CD4-positive, alpha-beta T cell treated with Interferon alpha-2 for 1 hour (primary cell): ENCODE results near the gene GRID2.
"Not testable (repeated sequence)": the region's sequence is repeated elsewhere in the genome, so short reads cannot be mapped to it uniquely, and the experiment has no call there.

Source experiments
- DNase-seq, 2 donors: peaks; one replicate each; pipeline ENCODE4 v3.0.0-alpha.2; 2020 to 2022

The GRID2 gene

DNA sequence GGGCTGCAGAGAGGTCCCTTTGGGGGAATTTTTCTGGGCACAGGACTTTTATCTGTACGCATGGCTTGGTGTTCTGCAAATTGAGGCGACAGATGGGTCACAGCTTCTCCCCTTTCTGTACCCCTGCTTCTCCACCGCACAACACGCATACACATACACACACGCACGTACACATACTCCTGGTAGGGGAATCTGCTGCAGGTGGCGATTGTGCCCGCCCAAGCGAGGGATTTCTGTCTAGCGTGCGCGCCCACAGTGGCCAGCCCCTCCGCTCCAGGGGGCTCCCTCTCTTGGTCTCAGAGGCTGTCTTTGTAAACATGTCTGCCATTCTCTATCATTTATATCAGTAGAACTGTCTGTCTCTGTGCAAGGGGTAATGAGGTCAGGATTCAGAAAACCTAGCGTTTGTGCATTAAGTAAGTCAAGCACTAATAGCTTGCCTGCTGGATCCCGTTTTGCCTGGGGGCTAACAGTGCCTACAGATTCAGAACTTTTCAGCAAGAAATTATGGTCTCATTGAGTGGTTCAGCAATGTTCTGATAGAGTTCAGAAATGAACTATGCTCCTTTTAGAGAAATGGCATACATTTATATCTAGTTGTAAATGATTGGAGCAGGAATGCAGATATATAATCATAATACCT, 2.2 kb downstream of the GRID2 start:
- no peak for DNase-seq

DNA sequence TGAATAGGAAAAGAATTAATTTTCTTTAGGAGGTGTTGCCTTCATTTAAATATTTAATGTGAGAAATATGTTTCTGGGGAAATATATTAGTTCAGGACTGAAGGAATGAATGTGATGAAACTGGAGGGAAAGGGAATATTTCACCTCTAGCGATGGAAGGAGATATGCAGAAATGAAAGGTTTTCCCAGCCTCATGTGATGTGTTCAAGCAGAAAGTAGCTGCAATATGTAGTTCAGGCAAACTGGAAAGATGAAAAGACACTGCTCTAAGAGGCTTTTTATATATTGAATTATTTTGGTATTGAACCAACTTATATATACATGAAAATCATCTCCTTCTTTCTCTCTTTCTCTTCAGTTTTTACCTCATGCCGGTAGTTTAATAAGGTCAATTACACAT, 3.4 kb downstream of the GRID2 start:
- no peak for DNase-seq

DNA sequence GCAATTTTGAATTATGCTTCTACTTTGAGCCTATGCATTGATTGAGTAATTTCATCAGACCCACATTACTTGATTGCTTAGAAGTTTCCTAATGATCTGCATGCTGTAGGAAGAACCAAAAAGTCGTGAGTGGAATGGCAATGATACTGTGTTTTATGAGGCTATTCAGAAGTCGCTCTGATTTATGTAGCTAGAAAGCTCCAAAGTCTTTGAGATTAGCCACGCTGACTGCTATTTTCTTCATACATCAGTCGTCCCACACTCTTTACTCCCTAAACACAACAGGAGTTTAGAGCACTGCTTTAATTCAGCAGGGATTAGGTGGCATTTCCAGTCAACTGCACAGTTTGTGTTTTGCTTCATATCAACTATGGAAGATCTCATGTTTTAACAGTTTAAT, 4.1 kb downstream of the GRID2 start:
- no peak for DNase-seq

DNA sequence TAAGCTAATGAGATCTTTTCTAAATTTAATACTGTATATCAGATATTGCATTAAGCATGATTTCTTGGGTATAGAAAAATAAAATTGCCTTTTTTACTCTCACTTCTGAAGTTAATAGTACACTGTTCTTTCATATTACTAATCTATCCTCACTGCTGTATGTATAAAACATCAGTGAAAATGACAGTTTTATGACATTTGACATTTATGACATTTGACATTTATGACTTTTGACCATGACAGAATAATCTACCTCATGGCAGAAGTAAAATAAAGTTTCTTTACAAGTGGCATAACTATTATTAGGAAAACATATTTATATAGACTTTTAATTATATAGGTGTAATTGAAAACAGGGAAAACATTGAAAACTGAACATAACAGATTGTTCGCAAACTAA, 13.3 kb downstream of the GRID2 start:
- no peak for DNase-seq

DNA sequence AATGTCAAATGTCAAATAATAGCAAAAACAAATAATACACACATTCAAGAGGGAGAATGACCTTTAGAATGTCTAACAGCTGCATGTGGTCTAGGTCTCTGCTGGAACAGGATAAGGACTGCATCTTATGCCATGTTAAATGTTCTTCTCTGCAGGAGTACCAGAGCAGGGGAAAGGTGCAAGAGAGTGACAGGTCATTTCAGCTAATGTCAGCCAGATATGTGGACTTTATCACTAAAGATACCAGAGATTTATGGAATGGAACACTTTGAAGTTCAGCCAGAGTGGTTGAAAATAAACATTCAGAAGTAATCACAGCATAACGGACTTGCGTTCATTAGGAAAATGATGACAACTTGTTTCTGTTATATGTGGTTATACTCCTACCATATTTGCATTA, 24.3 kb downstream of the GRID2 start:
- no peak for DNase-seq

DNA sequence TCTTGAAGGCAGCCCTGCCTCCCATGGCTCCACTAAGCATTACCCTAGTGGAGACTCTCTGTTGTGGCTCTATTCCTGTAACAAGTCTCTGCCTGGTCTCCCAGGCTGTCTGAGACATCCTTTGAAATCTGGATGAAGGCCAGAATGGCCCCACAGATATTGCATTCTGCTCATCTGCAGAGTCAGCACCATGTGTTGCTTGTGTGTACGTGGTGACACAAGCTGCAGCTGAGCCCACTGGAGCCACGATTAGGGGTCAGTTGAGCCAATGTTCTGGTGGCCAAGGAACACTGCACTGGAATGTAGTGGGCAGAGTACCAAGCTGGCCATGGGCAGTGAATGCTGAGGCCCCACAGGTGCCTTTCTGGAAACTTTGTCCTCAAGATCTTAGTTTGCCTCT, 29.2 kb downstream of the GRID2 start:
- DNase-seq, result no peak

DNA sequence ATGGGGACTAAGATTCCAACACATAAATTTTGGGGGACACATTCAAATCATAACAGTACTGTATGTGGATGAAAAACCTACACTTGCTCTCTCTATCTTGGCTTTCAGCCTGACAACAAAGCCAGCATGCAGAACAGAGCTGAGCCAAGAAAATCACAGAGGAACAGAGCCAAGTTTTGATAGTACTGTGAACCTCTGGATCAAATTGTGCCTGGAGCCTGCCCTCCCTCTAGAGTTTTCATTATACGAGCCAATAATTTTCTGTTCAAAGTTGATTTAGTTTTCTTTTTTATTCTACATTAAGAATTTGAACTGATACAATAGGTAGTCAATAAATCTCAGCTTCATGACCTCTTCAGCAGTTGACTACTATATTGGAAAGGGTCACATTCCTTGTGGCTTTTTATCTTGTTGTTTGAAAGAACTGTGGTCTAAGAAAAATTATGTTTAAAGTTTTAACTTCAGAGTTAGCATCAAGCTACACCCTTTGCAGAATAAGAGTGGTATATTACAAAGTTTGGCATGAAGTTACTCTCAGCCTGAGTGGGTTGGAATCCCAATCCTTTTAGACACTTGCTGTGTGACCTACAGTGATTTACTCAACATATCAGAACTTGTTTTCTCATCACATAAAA, 31.1 kb downstream of the GRID2 start:
- no peak for DNase-seq

DNA sequence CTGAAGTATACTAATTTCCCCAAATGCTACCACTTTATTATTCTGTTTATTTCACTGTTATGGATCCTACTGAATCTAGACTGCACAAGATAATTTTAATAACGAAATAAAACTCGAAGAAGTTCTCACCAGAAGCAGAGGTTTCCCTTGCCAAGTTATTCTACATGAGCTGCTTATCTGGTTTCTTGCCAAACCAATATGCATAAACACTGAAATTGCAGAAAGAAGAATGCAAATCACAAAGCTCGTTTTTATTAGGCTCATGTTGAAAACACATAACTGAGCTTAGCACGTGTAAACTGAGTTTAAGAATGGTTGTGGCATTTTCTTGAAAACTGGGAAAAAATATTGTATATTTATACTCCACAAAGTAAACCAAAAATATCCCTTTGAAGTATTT, 35.9 kb downstream of the GRID2 start:
- DNase-seq, result no peak

DNA sequence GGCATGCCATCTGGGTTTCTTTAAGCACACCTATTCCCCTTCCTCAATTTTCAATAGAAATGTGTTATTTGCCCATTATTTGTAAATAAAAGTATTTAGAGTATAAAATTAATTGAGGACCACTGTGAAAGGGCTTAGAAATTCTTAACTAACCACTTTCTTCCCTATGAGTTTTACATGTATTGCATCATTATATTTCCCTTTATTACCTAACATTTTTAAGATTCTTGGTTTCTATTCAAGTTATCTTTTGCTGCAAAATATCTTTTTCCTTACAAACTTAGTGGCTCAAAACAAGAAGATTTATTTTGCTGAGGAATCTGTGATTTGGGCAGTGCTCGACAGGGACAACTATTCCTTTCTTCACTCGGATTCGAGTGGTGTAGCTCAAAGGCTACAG, 40.5 kb downstream of the GRID2 start:
- no peak for DNase-seq

DNA sequence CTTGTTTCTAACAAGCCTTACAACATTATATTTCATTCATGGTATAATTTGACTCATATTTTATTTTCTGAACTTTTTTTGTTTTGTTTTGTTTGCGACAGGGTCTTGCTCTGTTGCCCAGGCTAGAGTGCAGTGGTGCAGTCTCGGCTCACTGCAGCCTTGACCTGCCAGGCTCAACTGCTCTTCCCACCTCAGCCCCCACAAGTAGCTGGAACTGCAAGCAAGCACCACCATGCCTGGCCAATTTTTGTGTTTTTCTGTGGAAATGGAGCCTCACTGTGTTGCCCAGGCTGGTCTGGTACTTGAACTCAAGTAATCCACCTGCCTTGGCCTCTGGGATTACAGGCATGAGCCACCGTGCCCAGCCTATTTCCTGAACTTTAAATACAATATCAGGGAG, 42.5 kb downstream of the GRID2 start:
- no peak for DNase-seq

DNA sequence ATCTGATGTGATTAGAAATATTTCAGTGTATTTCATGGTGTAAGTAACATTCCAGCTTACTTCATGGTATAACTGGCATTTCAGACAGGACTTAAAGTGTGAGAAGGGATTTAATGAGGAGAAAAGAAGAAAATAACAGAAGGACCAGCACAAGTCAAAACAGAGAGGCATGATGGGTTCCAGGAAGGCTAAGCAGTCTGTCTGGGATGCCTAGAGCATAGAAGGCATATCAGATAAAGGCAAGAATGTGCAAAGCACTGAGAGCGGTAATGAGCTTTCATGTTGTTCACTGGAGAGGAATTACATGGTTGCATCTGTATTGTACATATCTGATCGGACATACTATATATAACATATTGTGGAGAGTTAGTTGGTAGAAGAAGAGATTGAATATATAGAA, 54.2 kb downstream of the GRID2 start:
- DNase-seq, result no peak

DNA sequence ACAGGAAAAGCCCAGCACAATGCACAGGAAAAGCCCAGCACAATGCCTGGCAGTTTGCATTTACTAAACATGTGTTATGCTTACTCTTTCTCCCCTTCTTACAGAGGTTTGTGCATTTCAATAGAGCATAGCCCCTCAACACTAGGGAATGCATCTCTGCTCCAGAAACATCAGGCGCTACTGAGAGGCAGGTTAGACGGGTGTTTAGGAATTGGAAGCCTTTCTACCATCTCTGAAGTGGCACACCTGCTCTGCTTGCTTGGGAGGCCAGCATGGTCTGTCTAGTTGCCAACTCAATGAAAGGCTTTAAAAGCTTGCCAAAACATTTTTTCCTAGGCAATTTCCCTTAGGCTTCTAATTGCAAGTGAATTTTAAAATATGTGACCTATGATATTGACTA, 55.7 kb downstream of the GRID2 start:
- DNase-seq, result no peak

DNA sequence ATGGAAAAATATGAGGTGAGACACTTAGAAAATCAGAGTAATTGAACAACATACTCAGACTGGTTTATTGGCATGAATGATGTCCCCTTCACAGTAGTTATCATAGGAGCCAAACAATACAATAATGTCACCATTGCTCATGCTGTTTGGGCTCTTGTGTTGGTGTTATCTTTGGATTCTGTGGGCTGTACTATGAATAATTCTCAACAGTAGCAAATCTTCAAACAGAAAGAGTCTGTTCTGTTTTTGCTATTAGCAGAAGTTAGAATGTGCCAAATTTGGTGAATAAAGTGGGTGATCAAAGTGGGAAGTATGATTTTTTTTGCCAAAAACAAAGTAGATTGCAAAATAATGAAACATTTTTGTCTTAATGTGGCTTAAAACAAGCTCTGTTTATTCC, 58.3 kb downstream of the GRID2 start:
- no peak for DNase-seq

DNA sequence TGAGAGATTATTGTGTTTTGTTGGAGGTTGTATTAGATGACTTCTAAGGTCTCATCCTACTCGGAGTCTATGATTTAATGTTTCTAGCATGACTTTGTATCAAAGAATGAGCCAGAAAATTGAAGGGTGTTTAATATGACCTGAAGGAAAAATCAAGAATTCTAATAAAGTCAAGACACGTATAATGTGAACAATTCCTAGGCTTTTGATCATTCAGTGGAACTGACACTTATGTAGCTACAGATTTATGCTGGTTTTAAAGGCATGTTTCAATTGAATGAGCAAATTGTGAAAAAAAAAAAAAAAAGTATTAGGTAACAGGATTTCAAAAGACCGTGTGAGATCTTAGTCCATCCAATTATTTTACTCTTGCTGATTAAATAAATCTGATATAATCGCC, 64.9 kb downstream of the GRID2 start:
- no peak for DNase-seq

DNA sequence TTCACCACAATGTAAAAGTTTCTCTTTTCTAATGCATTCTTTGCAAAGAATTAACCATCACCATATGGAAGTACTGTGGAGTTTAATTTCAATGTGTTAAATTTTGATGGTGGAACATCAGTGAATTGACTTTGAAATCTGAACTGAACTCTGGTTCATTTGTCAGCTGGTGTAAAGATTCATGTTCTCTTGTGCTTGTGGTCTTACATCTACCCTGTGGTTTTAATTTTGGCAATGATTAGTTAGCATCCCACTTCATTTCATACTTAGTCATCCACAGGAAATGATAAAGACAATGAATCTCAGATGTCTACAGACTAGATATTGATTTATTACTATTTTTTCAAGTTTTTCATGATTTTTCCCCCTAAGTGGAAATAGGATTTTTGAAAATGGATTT, 77.8 kb downstream of the GRID2 start:
- DNase-seq, result no peak

DNA sequence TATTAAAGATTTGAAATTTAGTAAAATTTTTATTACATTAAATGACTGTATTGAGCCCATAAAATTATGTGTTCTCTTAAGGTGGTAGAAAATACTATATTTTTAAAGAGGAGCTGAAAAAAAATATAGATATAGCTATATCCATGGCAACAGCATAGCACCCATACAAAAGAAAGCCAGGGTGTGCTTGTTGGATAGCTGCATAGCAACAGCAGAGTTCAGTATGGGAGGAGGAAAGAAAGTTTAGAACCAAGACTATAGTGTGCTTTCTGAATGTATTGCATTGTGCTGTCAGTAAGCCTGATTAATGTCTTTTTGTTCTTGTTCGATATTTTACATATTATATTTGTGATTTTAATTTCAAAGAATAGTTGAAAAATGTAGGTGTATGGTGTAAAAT, 78.4 kb downstream of the GRID2 start:
- no peak for DNase-seq

DNA sequence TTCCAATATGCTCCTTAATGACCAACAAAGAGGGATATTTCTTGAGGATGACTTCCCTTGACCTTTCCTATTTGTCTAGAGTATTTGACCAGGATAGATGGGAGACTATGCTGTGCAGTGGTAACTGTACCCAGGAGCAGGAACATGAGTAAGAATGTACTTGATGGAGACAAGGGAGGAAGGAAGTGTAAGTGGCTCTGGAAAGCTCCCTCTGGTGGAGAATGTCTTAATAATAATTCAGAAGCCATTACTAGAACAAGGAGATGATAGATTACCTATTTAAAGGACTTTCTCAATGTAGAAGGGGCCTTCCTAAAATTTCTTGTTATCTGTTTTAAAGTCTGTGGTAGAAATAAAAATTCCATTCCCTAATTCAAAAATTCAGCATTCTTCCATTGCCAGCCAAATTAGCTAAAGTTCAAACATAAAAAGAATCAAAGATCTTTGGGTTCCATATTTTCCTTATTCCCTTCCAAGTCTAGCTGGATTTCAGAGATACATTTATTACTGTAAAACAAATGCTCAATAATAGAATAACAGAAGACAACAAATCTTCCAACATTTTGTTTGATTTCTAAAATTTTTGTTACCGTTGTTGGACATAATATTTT, 83.8 kb downstream of the GRID2 start:
- peak in 1 of 2 donors; percentile 1 for DNase-seq

DNA sequence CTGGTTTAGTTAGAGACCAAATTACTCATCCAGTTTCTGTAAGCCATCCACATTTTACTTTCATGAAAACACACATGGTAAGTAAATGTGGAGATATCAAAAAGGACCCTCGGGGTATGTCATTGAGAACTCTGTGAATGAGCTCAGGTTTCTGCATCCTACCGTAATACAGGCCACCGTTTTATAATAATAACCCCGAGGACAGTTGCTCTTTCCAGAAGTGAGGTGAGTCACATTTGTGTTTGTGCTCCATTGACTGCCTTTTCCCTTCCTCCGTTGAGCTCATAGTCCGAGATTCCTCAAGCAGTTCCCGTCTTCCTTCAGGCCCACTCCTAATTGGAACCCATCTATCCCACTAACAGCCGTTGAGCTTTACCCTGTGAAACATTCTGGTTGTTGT, 95.3 kb downstream of the GRID2 start:
- DNase-seq, result no peak

DNA sequence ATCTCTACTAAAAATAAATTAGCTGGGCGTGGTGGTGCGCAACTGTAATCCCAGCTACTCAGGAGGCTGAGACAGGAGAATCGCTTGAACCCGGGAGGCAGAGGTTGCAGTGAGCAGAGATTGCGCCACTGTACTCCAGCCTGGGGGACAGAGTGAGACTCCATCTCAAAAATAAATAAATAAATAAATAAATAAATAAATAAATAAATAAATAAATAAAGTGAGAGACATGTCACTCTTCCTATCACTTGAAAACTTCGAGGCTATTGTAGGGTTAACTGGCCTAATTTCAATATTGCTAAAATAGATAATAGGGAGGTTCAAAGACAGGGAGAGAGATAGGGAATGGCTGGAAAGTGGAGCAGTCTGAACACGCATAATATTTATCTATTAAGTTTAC, 99.8 kb downstream of the GRID2 start:
- DNase-seq, result not testable (repeated sequence)

DNA sequence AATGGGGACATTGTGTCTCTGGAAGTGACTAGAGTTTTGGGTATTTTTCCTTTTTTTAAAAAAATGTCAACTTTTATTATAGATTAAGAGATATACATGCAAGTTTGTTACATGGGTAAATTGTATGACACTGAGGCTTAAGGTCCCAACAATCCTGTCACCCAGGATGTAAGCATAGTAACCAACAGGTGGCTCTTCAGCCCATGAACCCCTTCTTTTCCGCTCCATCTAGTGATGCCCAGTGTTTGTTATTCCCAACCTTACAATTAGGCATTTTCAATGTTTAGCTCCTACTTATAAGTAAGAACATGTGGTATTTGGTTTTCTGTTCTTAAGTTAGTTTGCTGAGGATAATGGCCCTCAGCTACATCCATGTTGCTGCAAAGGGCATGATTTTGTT, 102.7 kb downstream of the GRID2 start:
- no peak for DNase-seq

DNA sequence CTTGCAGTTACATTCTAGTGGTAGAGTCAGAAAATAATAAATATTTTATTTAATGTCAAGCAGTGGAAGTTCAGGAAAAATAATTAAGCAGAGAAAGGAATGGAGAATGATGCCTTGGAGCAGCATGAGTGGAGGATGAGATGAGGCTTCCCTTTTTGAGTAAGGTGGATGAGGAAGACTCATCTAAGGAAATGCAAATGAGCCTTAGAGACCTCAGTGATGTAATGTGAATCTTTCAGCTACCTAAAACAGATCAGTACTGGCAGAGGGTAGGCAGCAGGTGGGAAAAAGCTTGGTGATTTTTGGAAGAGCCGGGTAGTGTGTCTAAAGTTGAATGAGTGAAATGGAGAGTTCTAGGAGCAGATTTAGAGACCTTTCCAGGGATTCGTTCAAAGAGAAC, 118.2 kb downstream of the GRID2 start:
- DNase-seq, result no peak

DNA sequence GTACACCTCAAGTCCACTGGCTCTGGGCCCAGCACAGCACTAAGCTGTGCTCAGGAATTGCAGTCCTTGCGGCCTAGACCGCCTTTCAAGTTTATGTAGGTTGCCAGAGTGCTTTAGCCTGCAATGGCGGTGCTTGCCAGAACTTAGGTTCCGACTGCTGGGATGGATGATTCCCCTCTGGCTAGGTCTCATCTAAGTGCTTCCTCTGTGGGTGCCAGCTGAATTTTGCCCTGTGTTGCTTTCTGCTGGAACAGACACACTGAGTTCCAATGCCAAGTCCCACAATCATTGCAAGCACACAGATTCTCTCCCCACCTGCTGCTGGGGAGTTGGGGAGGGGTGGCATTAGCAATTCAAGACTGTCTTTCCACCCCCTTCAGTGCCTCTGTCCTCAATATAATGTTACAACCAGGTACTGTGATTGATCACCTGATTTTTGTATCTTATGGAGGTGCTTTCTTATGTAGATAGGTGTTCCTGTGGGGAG, 129.5 kb downstream of the GRID2 start:
- no peak for DNase-seq

DNA sequence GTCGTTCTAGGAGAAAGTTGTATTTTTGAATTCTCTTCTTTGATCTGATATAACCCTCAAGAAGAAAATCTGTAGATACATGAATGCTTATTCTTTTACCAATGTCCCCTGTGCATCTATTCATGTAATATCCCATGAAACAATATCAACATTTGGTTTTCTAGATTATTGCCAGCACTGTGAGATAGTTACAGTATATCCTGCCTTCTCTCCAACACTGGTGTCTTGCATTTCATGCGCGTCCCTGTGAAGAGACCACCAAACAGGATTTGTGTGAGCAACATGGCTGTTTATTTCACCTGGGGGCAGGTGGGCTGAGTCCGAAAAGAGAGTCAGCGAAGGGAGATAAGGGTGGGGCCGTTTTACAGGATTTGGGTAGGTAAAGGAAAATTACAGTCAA, 135.0 kb downstream of the GRID2 start:
- not testable (repeated sequence) for DNase-seq

DNA sequence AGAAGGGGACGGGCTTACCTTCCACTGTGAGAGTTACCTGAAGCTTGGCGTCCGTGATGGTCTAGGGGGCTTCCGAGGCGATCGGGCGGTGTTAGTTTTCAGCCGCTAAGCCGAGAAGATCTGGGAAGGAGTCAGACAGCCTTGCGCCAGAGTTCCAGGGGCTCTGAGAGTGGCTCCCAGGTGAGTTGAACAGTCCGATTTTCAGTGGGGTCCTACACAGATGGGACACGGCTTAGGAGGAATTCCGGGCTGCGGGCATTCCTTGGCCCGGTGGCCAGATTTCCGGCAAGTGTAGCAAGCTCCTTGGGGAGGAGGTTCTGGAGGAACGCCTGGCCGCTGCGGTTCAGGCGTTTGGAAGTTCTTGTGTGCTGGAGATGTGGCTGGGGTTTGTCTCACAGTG, 138.4 kb downstream of the GRID2 start:
- DNase-seq, result not testable (repeated sequence)
